HepG2 (cell line): ENCODE measurements around the gene XPO1. TPM values are rescaled to one million over a fixed set of nuclear protein-coding genes. Genes with fewer than 3 reads are reported as not detected.
A peak's percentile ranks its signal among the peaks of the same experiment; 100 is the strongest.

Source experiments
- ESRRA ChIP-seq: sonication (generic); formaldehyde crosslinking; IDR thresholded peaks from 2 replicates; pipeline ENCODE4 v1.5.1; 2020; ENCODE audit warnings: mild to moderate bottlenecking, low read depth, missing genetic modification reagents
- ETV6 ChIP-seq: sonication (generic); formaldehyde crosslinking; conservative IDR thresholded peaks from 2 replicates; pipeline ENCODE4 v1.4.0; 2020; ENCODE audit warnings: missing genetic modification reagents
- SMC3 ChIP-seq: IDR thresholded peaks from 2 replicates; pipeline ENCODE4 v1.6.1; 2011; ENCODE audit warnings: low read length, improper control_type of control experiment
- SUZ12 ChIP-seq: fragments of 150-350 bp; IDR thresholded peaks from 2 replicates; pipeline ENCODE4 v1.6.1; 2014; ENCODE audit warnings: low read depth, low read length
- TARDBP ChIP-seq: sonication (generic); formaldehyde crosslinking; IDR thresholded peaks from 2 replicates; pipeline ENCODE4 v1.8.0; 2022; ENCODE audit warnings: mild to moderate bottlenecking, missing genetic modification reagents
- TP53 ChIP-seq: sonication (generic); formaldehyde crosslinking; conservative IDR thresholded peaks from 2 replicates; pipeline ENCODE4 v1.4.0; 2020; ENCODE audit warnings: missing genetic modification reagents
- ZFP82 ChIP-seq: sonication (generic); formaldehyde crosslinking; IDR thresholded peaks from 2 replicates; pipeline ENCODE4 v1.5.1; 2020; ENCODE audit warnings: mild to moderate bottlenecking, missing genetic modification reagents, borderline replicate concordance
- ZNF10 ChIP-seq: sonication (generic); formaldehyde crosslinking; IDR thresholded peaks from 2 replicates; pipeline ENCODE4 v1.4.0; 2020; ENCODE audit warnings: mild to moderate bottlenecking, low read depth, missing genetic modification reagents, borderline replicate concordance
- ZNF329 ChIP-seq: sonication (generic); formaldehyde crosslinking; IDR thresholded peaks from 2 replicates; pipeline ENCODE4 v1.9.0; 2021; ENCODE audit warnings: low read depth, mild to moderate bottlenecking, missing genetic modification reagents
- ZNF510 ChIP-seq: sonication (generic); formaldehyde crosslinking; IDR thresholded peaks from 2 replicates; pipeline ENCODE4 v1.4.0; 2020; ENCODE audit warnings: low read depth, mild to moderate bottlenecking, missing genetic modification reagents
- ZNF556 ChIP-seq: sonication (generic); formaldehyde crosslinking; IDR thresholded peaks from 2 replicates; pipeline ENCODE4 v1.4.0; 2020; ENCODE audit warnings: mild to moderate bottlenecking, missing genetic modification reagents, borderline replicate concordance
- ZNF557 ChIP-seq: sonication (generic); formaldehyde crosslinking; IDR thresholded peaks from 2 replicates; pipeline ENCODE4 v1.4.0; 2020; ENCODE audit warnings: missing genetic modification reagents
- ZNF761 ChIP-seq: sonication (generic); formaldehyde crosslinking; conservative IDR thresholded peaks from 2 replicates; pipeline ENCODE4 v1.4.0; 2020; ENCODE audit warnings: mild to moderate bottlenecking, missing genetic modification reagents
- ZNF83 ChIP-seq: sonication (generic); formaldehyde crosslinking; IDR thresholded peaks from 2 replicates; pipeline ENCODE4 v1.4.0; 2020; ENCODE audit warnings: missing genetic modification reagents, mild to moderate bottlenecking, borderline replicate concordance
- ZSCAN30 ChIP-seq: sonication (generic); formaldehyde crosslinking; IDR thresholded peaks from 2 replicates; pipeline ENCODE4 v1.5.0; 2020; ENCODE audit warnings: mild to moderate bottlenecking, missing genetic modification reagents
- polyA plus RNA-seq, 8 experiments: library from polyadenylated mRNA; depleted of rRNA in 3 of 8; stranded (reverse) in 7 of 8; unstranded in 1 of 8; fragments of >200 nt; fragmentation: Illumina TruSeq in 4 of 8; extraction: Trizol in 4 of 8; gene quantifications; 2 replicates each; pipeline versions ENCODE4 v1.2.1 to v1.2.3, GENCODE V29; 2011 to 2016; ENCODE audit warnings: low read depth in 4 of 8, missing spikeins in 1 of 8, mixed read lengths in 1 of 8; ENCODE audit not compliant: insufficient read depth in 1 of 8
- total RNA-seq, 5 experiments: library from RNA; depleted of rRNA; stranded (reverse); fragments of >200 nt; fragmentation: Illumina TruSeq; extraction: Trizol; gene quantifications; 2 replicates each; pipeline ENCODE4 v1.2.3, GENCODE V29; 2016; ENCODE audit warnings: low read depth in 1 of 5
- TF ChIP-seq, protein P1 (sequence below): sonication (generic); formaldehyde crosslinking; IDR thresholded peaks from 2 replicates; pipeline ENCODE4 v1.5.0; 2020; ENCODE audit warnings: mild to moderate bottlenecking, missing genetic modification reagents
- TF ChIP-seq, protein P2 (sequence below): sonication (generic); formaldehyde crosslinking; IDR thresholded peaks from 2 replicates; pipeline ENCODE4 v1.5.0; 2020; ENCODE audit warnings: mild to moderate bottlenecking, missing genetic modification reagents, borderline replicate concordance
- TF ChIP-seq, protein P3 (sequence below): sonication (generic); formaldehyde crosslinking; IDR thresholded peaks from 2 replicates; pipeline ENCODE4 v1.4.0; 2020; ENCODE audit warnings: missing genetic modification reagents
- TF ChIP-seq, protein P4 (sequence below): sonication (generic); formaldehyde crosslinking; IDR thresholded peaks from 2 replicates; pipeline ENCODE4 v1.5.0; 2020; ENCODE audit warnings: missing genetic modification reagents
- TF ChIP-seq, protein P5 (sequence below): sonication (generic); formaldehyde crosslinking; IDR thresholded peaks from 2 replicates; pipeline ENCODE4 v1.4.0; 2020; ENCODE audit warnings: missing genetic modification reagents, mild to moderate bottlenecking, borderline replicate concordance

XPO1 gene
- total and polyA plus RNA-seq, 2 of the 13 experiments (the other 11 are each of a cell fraction or from before 2014, with no cell fraction given) = 67.4 to 212 TPM

DNA sequence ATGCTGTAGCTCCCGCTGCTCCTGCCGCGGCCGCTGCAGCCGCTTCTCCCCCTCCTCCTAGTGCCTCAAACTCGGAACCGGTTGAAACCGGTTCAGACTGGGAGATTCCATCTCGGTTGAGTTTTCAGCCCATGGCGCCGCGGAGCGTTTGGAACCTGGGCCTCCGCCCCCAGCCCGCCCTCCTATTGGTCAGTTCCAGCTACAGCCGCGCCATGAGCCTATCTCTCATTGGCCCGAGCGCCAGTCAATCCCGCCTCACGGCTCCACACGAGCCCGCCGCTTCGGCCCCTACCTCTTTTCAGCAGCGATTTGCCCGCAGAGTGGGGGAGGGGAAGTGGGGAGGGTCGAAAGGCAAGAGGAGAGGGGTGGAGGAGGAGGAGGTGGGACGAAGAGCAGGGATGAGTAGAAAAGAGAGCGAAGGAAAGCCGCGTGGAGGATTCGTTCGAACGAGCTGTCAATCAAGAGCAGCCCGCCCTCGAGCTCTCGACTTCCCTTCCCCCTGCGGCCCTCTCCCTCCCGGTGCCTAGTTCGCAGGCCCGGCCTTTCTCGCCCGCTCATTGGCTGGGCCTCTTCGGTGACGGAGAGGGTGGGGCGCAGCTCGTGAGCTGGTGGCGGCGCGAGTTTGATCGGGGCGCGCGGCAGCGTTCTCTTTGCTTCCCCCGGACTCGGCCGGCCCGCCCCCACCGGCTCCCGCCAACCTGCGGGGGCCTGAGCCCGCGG, at the start of gene XPO1 (continued):
- TF ChIP-seq, protein P1, sequence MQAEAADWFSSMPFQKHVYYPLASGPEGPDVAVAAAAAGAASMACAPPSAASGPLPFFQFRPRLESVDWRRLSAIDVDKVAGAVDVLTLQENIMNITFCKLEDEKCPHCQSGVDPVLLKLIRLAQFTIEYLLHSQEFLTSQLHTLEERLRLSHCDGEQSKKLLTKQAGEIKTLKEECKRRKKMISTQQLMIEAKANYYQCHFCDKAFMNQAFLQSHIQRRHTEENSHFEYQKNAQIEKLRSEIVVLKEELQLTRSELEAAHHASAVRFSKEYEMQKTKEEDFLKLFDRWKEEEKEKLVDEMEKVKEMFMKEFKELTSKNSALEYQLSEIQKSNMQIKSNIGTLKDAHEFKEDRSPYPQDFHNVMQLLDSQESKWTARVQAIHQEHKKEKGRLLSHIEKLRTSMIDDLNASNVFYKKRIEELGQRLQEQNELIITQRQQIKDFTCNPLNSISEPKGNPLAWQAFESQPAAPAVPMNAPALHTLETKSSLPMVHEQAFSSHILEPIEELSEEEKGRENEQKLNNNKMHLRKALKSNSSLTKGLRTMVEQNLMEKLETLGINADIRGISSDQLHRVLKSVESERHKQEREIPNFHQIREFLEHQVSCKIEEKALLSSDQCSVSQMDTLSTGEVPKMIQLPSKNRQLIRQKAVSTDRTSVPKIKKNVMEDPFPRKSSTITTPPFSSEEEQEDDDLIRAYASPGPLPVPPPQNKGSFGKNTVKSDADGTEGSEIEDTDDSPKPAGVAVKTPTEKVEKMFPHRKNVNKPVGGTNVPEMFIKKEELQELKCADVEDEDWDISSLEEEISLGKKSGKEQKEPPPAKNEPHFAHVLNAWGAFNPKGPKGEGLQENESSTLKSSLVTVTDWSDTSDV (CRISPR knock-in tag) = no peak; the same call in 1 of the 2 replicates
- TF ChIP-seq ZSCAN30 (CRISPR knock-in tag) = no peak
- TF ChIP-seq TP53 (CRISPR knock-in tag) = peak; percentile 79; the same call in 1 of the 2 replicates
- TF ChIP-seq, protein P2, sequence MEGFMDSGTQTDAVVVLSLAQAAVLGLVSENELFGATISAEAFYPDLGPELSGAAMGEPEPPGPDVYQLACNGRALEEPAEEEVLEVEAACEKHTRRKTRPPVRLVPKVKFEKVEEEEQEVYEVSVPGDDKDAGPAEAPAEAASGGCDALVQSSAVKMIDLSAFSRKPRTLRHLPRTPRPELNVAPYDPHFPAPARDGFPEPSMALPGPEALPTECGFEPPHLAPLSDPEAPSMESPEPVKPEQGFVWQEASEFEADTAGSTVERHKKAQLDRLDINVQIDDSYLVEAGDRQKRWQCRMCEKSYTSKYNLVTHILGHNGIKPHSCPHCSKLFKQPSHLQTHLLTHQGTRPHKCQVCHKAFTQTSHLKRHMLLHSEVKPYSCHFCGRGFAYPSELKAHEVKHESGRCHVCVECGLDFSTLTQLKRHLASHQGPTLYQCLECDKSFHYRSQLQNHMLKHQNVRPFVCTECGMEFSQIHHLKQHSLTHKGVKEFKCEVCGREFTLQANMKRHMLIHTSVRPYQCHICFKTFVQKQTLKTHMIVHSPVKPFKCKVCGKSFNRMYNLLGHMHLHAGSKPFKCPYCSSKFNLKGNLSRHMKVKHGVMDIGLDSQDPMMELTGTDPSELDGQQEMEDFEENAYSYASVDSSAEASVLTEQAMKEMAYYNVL (CRISPR knock-in tag) = peak; percentile 22; the same call in 1 of the 2 replicates
- TF ChIP-seq ZNF761 = peak; percentile 88; the same call in 1 of the 2 replicates
- TF ChIP-seq ZNF510 (CRISPR knock-in tag) = 0 out of 2 replicates have a peak, but pooled peaks have one; percentile 19
- TF ChIP-seq ETV6 (CRISPR knock-in tag) = peak; percentile 17
- TF ChIP-seq ZNF557 = peak; percentile 77; the same call in 1 of the 2 replicates
- TF ChIP-seq ZNF83 (CRISPR knock-in tag) = no peak
- TF ChIP-seq ZNF556 = peak; percentile 67; the same call in 1 of the 2 replicates
- TF ChIP-seq, protein P3, sequence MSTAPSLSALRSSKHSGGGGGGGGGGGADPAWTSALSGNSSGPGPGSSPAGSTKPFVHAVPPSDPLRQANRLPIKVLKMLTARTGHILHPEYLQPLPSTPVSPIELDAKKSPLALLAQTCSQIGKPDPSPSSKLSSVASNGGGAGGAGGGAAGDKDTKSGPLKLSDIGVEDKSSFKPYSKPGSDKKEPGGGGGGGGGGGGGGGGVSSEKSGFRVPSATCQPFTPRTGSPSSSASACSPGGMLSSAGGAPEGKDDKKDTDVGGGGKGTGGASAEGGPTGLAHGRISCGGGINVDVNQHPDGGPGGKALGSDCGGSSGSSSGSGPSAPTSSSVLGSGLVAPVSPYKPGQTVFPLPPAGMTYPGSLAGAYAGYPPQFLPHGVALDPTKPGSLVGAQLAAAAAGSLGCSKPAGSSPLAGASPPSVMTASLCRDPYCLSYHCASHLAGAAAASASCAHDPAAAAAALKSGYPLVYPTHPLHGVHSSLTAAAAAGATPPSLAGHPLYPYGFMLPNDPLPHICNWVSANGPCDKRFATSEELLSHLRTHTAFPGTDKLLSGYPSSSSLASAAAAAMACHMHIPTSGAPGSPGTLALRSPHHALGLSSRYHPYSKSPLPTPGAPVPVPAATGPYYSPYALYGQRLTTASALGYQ (CRISPR knock-in tag) = peak; percentile 78; the same call in 1 of the 2 replicates
- TF ChIP-seq TARDBP (CRISPR knock-in tag) = peak; percentile 90
- TF ChIP-seq ZNF10 (CRISPR knock-in tag) = no peak
- TF ChIP-seq ESRRA (CRISPR knock-in tag) = no peak
- TF ChIP-seq SUZ12 = no peak
- TF ChIP-seq ZFP82 = no peak
- peak; percentile 78; the same call in 1 of the 2 replicates for TF ChIP-seq ZNF329
- TF ChIP-seq, protein P4, sequence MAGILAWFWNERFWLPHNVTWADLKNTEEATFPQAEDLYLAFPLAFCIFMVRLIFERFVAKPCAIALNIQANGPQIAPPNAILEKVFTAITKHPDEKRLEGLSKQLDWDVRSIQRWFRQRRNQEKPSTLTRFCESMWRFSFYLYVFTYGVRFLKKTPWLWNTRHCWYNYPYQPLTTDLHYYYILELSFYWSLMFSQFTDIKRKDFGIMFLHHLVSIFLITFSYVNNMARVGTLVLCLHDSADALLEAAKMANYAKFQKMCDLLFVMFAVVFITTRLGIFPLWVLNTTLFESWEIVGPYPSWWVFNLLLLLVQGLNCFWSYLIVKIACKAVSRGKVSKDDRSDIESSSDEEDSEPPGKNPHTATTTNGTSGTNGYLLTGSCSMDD = no peak
- TF ChIP-seq, protein P5, sequence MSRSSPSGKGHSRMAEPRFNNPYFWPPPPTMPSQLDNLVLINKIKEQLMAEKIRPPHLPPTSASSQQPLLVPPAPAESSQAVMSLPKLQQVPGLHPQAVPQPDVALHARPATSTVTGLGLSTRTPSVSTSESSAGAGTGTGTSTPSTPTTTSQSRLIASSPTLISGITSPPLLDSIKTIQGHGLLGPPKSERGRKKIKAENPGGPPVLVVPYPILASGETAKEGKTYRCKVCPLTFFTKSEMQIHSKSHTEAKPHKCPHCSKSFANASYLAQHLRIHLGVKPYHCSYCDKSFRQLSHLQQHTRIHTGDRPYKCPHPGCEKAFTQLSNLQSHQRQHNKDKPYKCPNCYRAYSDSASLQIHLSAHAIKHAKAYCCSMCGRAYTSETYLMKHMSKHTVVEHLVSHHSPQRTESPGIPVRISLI (CRISPR knock-in tag) = no peak
- TF ChIP-seq SMC3 = no peak
